HepG2 (cell line): ENCODE results near the gene LYRM7. TPM values are rescaled to one million over a fixed set of nuclear protein-coding genes. Genes with fewer than 3 reads are reported as not detected.

ENCODE experiments used
- AGO1 ChIP-seq: fragments of 200-400 bp; formaldehyde crosslinking; IDR thresholded peaks from 2 replicates; pipeline ENCODE4 v1.6.1; 2017; ENCODE audit warnings: mild to moderate bottlenecking, low read depth, low read length, moderate library complexity; ENCODE audit not compliant: poor library complexity, severe bottlenecking
- ASH2L ChIP-seq: fragments of 300-600, 200-600 bp; sonication (generic); IDR thresholded peaks from 2 replicates; pipeline ENCODE4 v1.7.0; 2017; ENCODE audit warnings: low read depth, mild to moderate bottlenecking, moderate library complexity, mixed read lengths, low read length; ENCODE audit not compliant: insufficient read length
- CREB1 ChIP-seq, 2 experiments: fragments of 450-650 bp in 1 of 2; IDR thresholded peaks; 2 replicates each; pipeline ENCODE4 v1.6.1; 2016 to 2017; ENCODE audit warnings: control low read depth in 1 of 2, mild to moderate bottlenecking in 1 of 2, missing compliant biosample characterization in 1 of 2, missing genetic modification characterization in 1 of 2
- E2F1 ChIP-seq: sonication (generic); formaldehyde crosslinking; IDR thresholded peaks from 2 replicates; pipeline ENCODE4 v1.5.0; 2020; ENCODE audit warnings: missing genetic modification reagents
- FOXO4 ChIP-seq: sonication (generic); formaldehyde crosslinking; conservative IDR thresholded peaks from 2 replicates; pipeline ENCODE4 v1.8.1; 2023; ENCODE audit warnings: missing genetic modification reagents
- HNRNPH1 ChIP-seq: fragments of 200-400 bp; formaldehyde crosslinking; optimal IDR thresholded peaks from 2 replicates; pipeline ENCODE3; 2017; ENCODE audit warnings: mild to moderate bottlenecking, low read depth, low read length
- NBN ChIP-seq: fragments of 450-650 bp; conservative IDR thresholded peaks from 2 replicates; pipeline ENCODE4 v1.6.1; 2017
- NKX3-1 ChIP-seq: sonication (generic); formaldehyde crosslinking; IDR thresholded peaks from 2 replicates; pipeline ENCODE4 v1.5.0; 2020; ENCODE audit warnings: missing genetic modification reagents
- SKI ChIP-seq: fragments of 450-650 bp; IDR thresholded peaks from one replicate; pipeline ENCODE4 v1.6.1; 2018; ENCODE audit warnings: mild to moderate bottlenecking; ENCODE audit not compliant: partially characterized antibody
- SP4 ChIP-seq: sonication (generic); formaldehyde crosslinking; IDR thresholded peaks from 2 replicates; pipeline ENCODE4 v1.8.1; 2023; ENCODE audit warnings: mild to moderate bottlenecking, missing genetic modification reagents
- TGIF2 ChIP-seq: IDR thresholded peaks from 2 replicates; pipeline ENCODE4 v1.6.1; 2016; ENCODE audit warnings: control low read depth, missing compliant biosample characterization
- TIGD3 ChIP-seq: sonication (generic); formaldehyde crosslinking; IDR thresholded peaks from 2 replicates; pipeline ENCODE4 v1.5.1; 2020; ENCODE audit warnings: mild to moderate bottlenecking, missing genetic modification reagents, borderline replicate concordance
- ZBTB43 ChIP-seq: sonication (generic); formaldehyde crosslinking; conservative IDR thresholded peaks from 2 replicates; pipeline ENCODE4 v1.4.0; 2020; ENCODE audit warnings: missing genetic modification reagents
- ZFYVE20 ChIP-seq: sonication (generic); formaldehyde crosslinking; IDR thresholded peaks from 2 replicates; pipeline ENCODE4 v1.8.0; 2023; ENCODE audit warnings: low read depth, mild to moderate bottlenecking, moderate library complexity, missing genetic modification reagents, borderline replicate concordance
- ZNF136 ChIP-seq: sonication (generic); formaldehyde crosslinking; IDR thresholded peaks from 2 replicates; pipeline ENCODE4 v1.8.1; 2022; ENCODE audit warnings: low read depth, mild to moderate bottlenecking, moderate library complexity, missing genetic modification reagents
- ZNF234 ChIP-seq: sonication (generic); formaldehyde crosslinking; conservative IDR thresholded peaks from 2 replicates; pipeline ENCODE4 v1.5.1; 2020; ENCODE audit warnings: mild to moderate bottlenecking, missing genetic modification reagents
- ZNF496 ChIP-seq: sonication (generic); formaldehyde crosslinking; IDR thresholded peaks from 2 replicates; pipeline ENCODE4 v1.8.1; 2023; ENCODE audit warnings: mild to moderate bottlenecking, moderate library complexity, missing genetic modification reagents; ENCODE audit not compliant: insufficient replicate concordance
- ZNF552 ChIP-seq: sonication (generic); formaldehyde crosslinking; IDR thresholded peaks from 2 replicates; pipeline ENCODE4 v1.9.0; 2022; ENCODE audit warnings: missing genetic modification reagents, mild to moderate bottlenecking, borderline replicate concordance
- ZNF563 ChIP-seq: sonication (generic); formaldehyde crosslinking; IDR thresholded peaks from 2 replicates; pipeline ENCODE4 v1.8.0; 2022; ENCODE audit warnings: mild to moderate bottlenecking, moderate library complexity, missing genetic modification reagents
- ZNF773 ChIP-seq: sonication (generic); formaldehyde crosslinking; IDR thresholded peaks from 2 replicates; pipeline ENCODE4 v1.4.0; 2020; ENCODE audit warnings: missing genetic modification reagents, borderline replicate concordance
- ZNF839 ChIP-seq: sonication (generic); formaldehyde crosslinking; IDR thresholded peaks from 2 replicates; pipeline ENCODE4 v1.4.0; 2020; ENCODE audit warnings: missing genetic modification reagents, mild to moderate bottlenecking, borderline replicate concordance
- ZNF850 ChIP-seq: sonication (generic); formaldehyde crosslinking; conservative IDR thresholded peaks from 2 replicates; pipeline ENCODE4 v1.9.0; 2021; ENCODE audit warnings: mild to moderate bottlenecking, missing genetic modification reagents
- ZUFSP ChIP-seq: sonication (generic); formaldehyde crosslinking; IDR thresholded peaks from 2 replicates; pipeline ENCODE4 v1.9.0; 2021; ENCODE audit warnings: missing genetic modification reagents, mild to moderate bottlenecking, borderline replicate concordance
- polyA plus RNA-seq, 8 experiments: library from polyadenylated mRNA; depleted of rRNA in 3 of 8; stranded (reverse) in 7 of 8; unstranded in 1 of 8; fragments of >200 nt; fragmentation: Illumina TruSeq in 4 of 8; extraction: Trizol in 4 of 8; gene quantifications; 2 replicates each; pipeline versions ENCODE4 v1.2.1 to v1.2.3, GENCODE V29; 2011 to 2016; ENCODE audit warnings: low read depth in 4 of 8, missing spikeins in 1 of 8, mixed read lengths in 1 of 8; ENCODE audit not compliant: insufficient read depth in 1 of 8
- total RNA-seq, 5 experiments: library from RNA; depleted of rRNA; stranded (reverse); fragments of >200 nt; fragmentation: Illumina TruSeq; extraction: Trizol; gene quantifications; 2 replicates each; pipeline ENCODE4 v1.2.3, GENCODE V29; 2016; ENCODE audit warnings: low read depth in 1 of 5

LYRM7 gene
- total and polyA plus RNA-seq, 2 of the 13 experiments (the other 11 are each of a cell fraction or from before 2014, with no cell fraction given) = 3.0 to 5.5 TPM

GRCh38 chr5:131165119-131165727 is 5.5 kb upstream of the LYRM7 start, which contains the start of gene HINT1 (continued):
- no peak for TF ChIP-seq ZUFSP (CRISPR knock-in tag)
- no peak for TF ChIP-seq ZNF839 (CRISPR knock-in tag)
- 0 out of 2 replicates have a peak, but pooled peaks have one; percentile 48 for TF ChIP-seq SP4 (CRISPR knock-in tag)
- TF ChIP-seq FOXO4 (CRISPR knock-in tag) = 0 out of 2 replicates have a peak, but pooled peaks have one; percentile 73
- no peak for TF ChIP-seq ZNF552 (CRISPR knock-in tag)
- no peak for TF ChIP-seq AGO1
- no peak for TF ChIP-seq ZBTB43
- TF ChIP-seq ZNF563 (CRISPR knock-in tag) = no peak
- TF ChIP-seq HNRNPH1 = no peak
- TF ChIP-seq ZNF850 (CRISPR knock-in tag) = no peak
- TF ChIP-seq ZNF496 (CRISPR knock-in tag) = no peak
- TF ChIP-seq ZNF234 (CRISPR knock-in tag) = peak; percentile 29; the same call in 1 of the 2 replicates
- no peak for TF ChIP-seq ZFYVE20 (CRISPR knock-in tag)
- TF ChIP-seq NBN = no peak
- TF ChIP-seq TGIF2 (CRISPR knock-in tag) = no peak
- peak; percentile 60; the same call in 1 of the 2 replicates for TF ChIP-seq E2F1 (CRISPR knock-in tag)
- no peak for TF ChIP-seq SKI
- TF ChIP-seq NKX3-1 (CRISPR knock-in tag) = no peak; the same call in 1 of the 2 replicates
- no peak; the same call in 1 of the 2 replicates for TF ChIP-seq ZNF773 (CRISPR knock-in tag)
- no peak for TF ChIP-seq CREB1 (IDR thresholded peaks at IDR 0.05)
- TF ChIP-seq CREB1 (CRISPR knock-in tag; IDR thresholded peaks at IDR 0.05) = no peak
- no peak for TF ChIP-seq ZNF136 (CRISPR knock-in tag)
- no peak for TF ChIP-seq TIGD3 (CRISPR knock-in tag)
- no peak for TF ChIP-seq ASH2L
